GM12878 (cell line): ENCODE data around the gene CFAP157.

ENCODE experiments used
- ASH2L ChIP-seq: fragments of 300-600, 200-600 bp; sonication (generic); IDR thresholded peaks from 2 replicates; pipeline ENCODE4 v1.6.1; 2017; ENCODE audit warnings: low read depth, mild to moderate bottlenecking, borderline replicate concordance
- CBX5 ChIP-seq: sonication (generic); IDR thresholded peaks from 2 replicates; pipeline ENCODE4 v1.6.1; 2016; ENCODE audit warnings: low read depth, moderate library complexity, mild to moderate bottlenecking, inconsistent platforms
- CEBPZ ChIP-seq: fragments of 150-350 bp; IDR thresholded peaks from 2 replicates; pipeline ENCODE4 v1.6.1; 2016; ENCODE audit warnings: low read depth, low read length
- CTCF ChIP-seq, 3 experiments: IDR thresholded peaks in 2 of 3; conservative IDR thresholded peaks in 1 of 3; 2 replicates each; pipeline ENCODE4 v1.5.1; 2011; ENCODE audit warnings: low read depth in 3 of 3, low read length in 3 of 3, mild to moderate bottlenecking in 3 of 3, control low read depth in 2 of 3, moderate library complexity in 2 of 3, inconsistent platforms in 1 of 3, mixed read lengths in 1 of 3; ENCODE audit not compliant: control insufficient read depth in 2 of 3, insufficient read depth in 1 of 3; ENCODE audit errors: extremely low read depth in 1 of 3
- EZH2 ChIP-seq: IDR thresholded peaks from 2 replicates; pipeline ENCODE4 v1.6.1; 2012; ENCODE audit warnings: low read depth, mild to moderate bottlenecking, control low read depth, inconsistent platforms, low read length, borderline replicate concordance; ENCODE audit not compliant: control insufficient read depth
- JUND ChIP-seq: IDR thresholded peaks from 2 replicates; pipeline ENCODE4 v1.6.1; 2012; ENCODE audit warnings: low read depth, mild to moderate bottlenecking, low read length, improper control_type of control experiment, moderate library complexity
- NFYA ChIP-seq: IDR thresholded peaks from 2 replicates; pipeline ENCODE4 v1.6.1; 2011; ENCODE audit warnings: low read depth, mild to moderate bottlenecking, low read length, improper control_type of control experiment, borderline replicate concordance
- POLR2A ChIP-seq: IDR thresholded peaks from 2 replicates; pipeline ENCODE4 v1.6.1; 2011; ENCODE audit warnings: low read depth, mild to moderate bottlenecking, low read length
- REST ChIP-seq: IDR thresholded peaks from 2 replicates; pipeline ENCODE4 v1.6.1; 2012; ENCODE audit warnings: mild to moderate bottlenecking, low read depth, low read length
- SIN3A ChIP-seq: IDR thresholded peaks from 2 replicates; pipeline ENCODE4 v1.6.1; 2012; ENCODE audit warnings: low read depth, low read length, improper control_type of control experiment
- SMC3 ChIP-seq: IDR thresholded peaks from 2 replicates; pipeline ENCODE4 v1.6.1; 2011; ENCODE audit warnings: low read length, improper control_type of control experiment, borderline replicate concordance
- SREBF2 ChIP-seq: IDR thresholded peaks from 2 replicates; pipeline ENCODE4 v1.6.1; 2012; ENCODE audit warnings: mild to moderate bottlenecking, low read length
- TCF3 ChIP-seq: IDR thresholded peaks from 2 replicates; pipeline ENCODE4 v1.6.1; 2012; ENCODE audit warnings: low read depth, mild to moderate bottlenecking, low read length, borderline replicate concordance; ENCODE audit not compliant: insufficient read depth
- ZNF274 ChIP-seq: IDR thresholded peaks from one replicate; pipeline ENCODE4 v1.8.0; 2011; ENCODE audit not compliant: insufficient read length, insufficient read depth

GRCh38 chr9:127708952-127709587 is 2.3 kb downstream of the CFAP157 start:
- TF ChIP-seq CTCF (IDR thresholded peaks at IDR 0.05 in 2 of 3, conservative IDR thresholded peaks at IDR 0.05 in 1 of 3; ENCODE audit: control insufficient read depth in 2 of 3, extremely low read depth in 1 of 3, insufficient read depth in 1 of 3, low read depth in 3 of 3, low read length in 3 of 3), result no peak
- no peak for TF ChIP-seq JUND
- TF ChIP-seq REST, result no peak
- no peak for TF ChIP-seq TCF3
- no peak for TF ChIP-seq SIN3A
- no peak for TF ChIP-seq ZNF274
- no peak for TF ChIP-seq EZH2
- TF ChIP-seq POLR2A, result no peak
- TF ChIP-seq SMC3, result no peak
- no peak for TF ChIP-seq NFYA
- TF ChIP-seq CBX5, result no peak
- TF ChIP-seq ASH2L, result no peak
- TF ChIP-seq SREBF2, result no peak
- TF ChIP-seq CEBPZ, result no peak
